Measurements from ENCODE around the gene WNT11. TPM values are rescaled to one million over a fixed set of nuclear protein-coding genes. Genes with fewer than 3 reads are reported as not detected.

WNT11 gene
- total RNA-seq, 3 donors from 2014 or later (not counting 1 experiment from before 2014, with no cell fraction given) = 0.47 to 1.3 (median 0.80) TPM

GRCh38 chr11:76185511-76185910 is 20.8 kb downstream of the WNT11 start:
- no peak for DNase-seq
- WGBS (ENCODE audit: insufficient coverage) = 89% methylated on average over 10 of the region's 10 CpGs
- Histone ChIP-seq H3K4me3 (ENCODE audit: low read length) (no peak overlapping the region), H3K27me3 (ENCODE audit: control insufficient read depth, insufficient read depth, low read length) (no peaks in the 10 kb centered on the region), H3K4me1 (ENCODE audit: control insufficient read depth, insufficient read depth, low read length) (peaks cover 5% of the 10 kb centered on the region), H3K27ac (ENCODE audit: low read length) (no peak overlapping the region), H3K36me3 (ENCODE audit: control insufficient read depth, insufficient read depth, low read length) (no peaks in the 10 kb centered on the region), H3K9me3 (ENCODE audit: control insufficient read depth, insufficient read depth, low read length) (no peaks in the 10 kb centered on the region)
- TF ChIP-seq CTCF (IDR thresholded peaks at IDR 0.05) = no peak
- H3K4me3 Mint-ChIP-seq = no peak overlapping the region
- H3K9me3 Mint-ChIP-seq = no peaks in the 10 kb centered on the region
- no peak overlapping the region for H3K27ac Mint-ChIP-seq
- intact Hi-C loops (cut with micrococcal nuclease) = no loop called here
- no peaks in the 10 kb centered on the region for H3K27me3 Mint-ChIP-seq (ENCODE audit: low read depth in 2 of 2)
- peaks cover 0 to 11% of the 10 kb centered on the region in 2 donors for H3K4me1 Mint-ChIP-seq
- H3K36me3 Mint-ChIP-seq = no peaks in the 10 kb centered on the region
- ATAC-seq = no peak

- no peaks in the 10 kb centered on the region for H3K27me3 ChIP-seq (ENCODE audit: control insufficient read depth, insufficient read depth, low read length)
- H3K27ac ChIP-seq (ENCODE audit: low read length) = no peak overlapping the region
- no peak overlapping the region for H3K27ac Mint-ChIP-seq
- H3K4me3 Mint-ChIP-seq = no peak overlapping the region
- peaks cover 5% of the 10 kb centered on the region for H3K4me1 ChIP-seq (ENCODE audit: control insufficient read depth, insufficient read depth, low read length)
- DNase-seq (no peak), ATAC-seq (no peak)
- no peaks in the 10 kb centered on the region for H3K36me3 ChIP-seq (ENCODE audit: control insufficient read depth, insufficient read depth, low read length)
- H3K4me3 ChIP-seq (ENCODE audit: low read length) = no peak overlapping the region
- H3K36me3 Mint-ChIP-seq = no peaks in the 10 kb centered on the region
- H3K9me3 Mint-ChIP-seq = no peaks in the 10 kb centered on the region
- TF ChIP-seq CTCF (IDR thresholded peaks at IDR 0.05) = no peak
- intact Hi-C loops (cut with micrococcal nuclease) = no loop called here
- no peaks in the 10 kb centered on the region for H3K9me3 ChIP-seq (ENCODE audit: control insufficient read depth, insufficient read depth, low read length)
- H3K4me1 Mint-ChIP-seq = peaks cover 0 to 11% of the 10 kb centered on the region in 2 donors
- 36% methylated on average over 6 of the region's 7 CpGs for WGBS (ENCODE audit: insufficient coverage)
- no peaks in the 10 kb centered on the region for H3K27me3 Mint-ChIP-seq (ENCODE audit: low read depth in 2 of 2)
Observed at GRCh38 chr11:76184551-76184993, 21.7 kb downstream of the WNT11 start.

- Histone ChIP-seq H3K4me1 (ENCODE audit: control insufficient read depth, insufficient read depth, low read length) (peaks cover 5% of the 10 kb centered on the region), H3K4me3 (ENCODE audit: low read length) (no peak overlapping the region), H3K27ac (ENCODE audit: low read length) (no peak overlapping the region), H3K27me3 (ENCODE audit: control insufficient read depth, insufficient read depth, low read length) (no peaks in the 10 kb centered on the region), H3K36me3 (ENCODE audit: control insufficient read depth, insufficient read depth, low read length) (no peaks in the 10 kb centered on the region), H3K9me3 (ENCODE audit: control insufficient read depth, insufficient read depth, low read length) (no peaks in the 10 kb centered on the region)
- ATAC-seq (no peak), DNase-seq (no peak)
- WGBS (ENCODE audit: insufficient coverage) = 95% methylated on average over 15 of the region's 15 CpGs
- intact Hi-C loops (cut with micrococcal nuclease) = no loop called here
- Mint-ChIP-seq H3K27me3 (ENCODE audit: low read depth in 2 of 2) (no peaks in the 10 kb centered on the region), H3K4me1 (peaks cover 0 to 11% of the 10 kb centered on the region in 2 donors), H3K4me3 (no peak overlapping the region), H3K9me3 (no peaks in the 10 kb centered on the region), H3K36me3 (no peaks in the 10 kb centered on the region), H3K27ac (no peak overlapping the region)
- no peak for TF ChIP-seq CTCF (IDR thresholded peaks at IDR 0.05)
Observed at GRCh38 chr11:76181371-76181770, 24.9 kb downstream of the WNT11 start.

GRCh38 chr11:76179147-76179546 is 27.2 kb downstream of the WNT11 start:
- H3K27ac ChIP-seq (ENCODE audit: low read length) = no peak overlapping the region
- intact Hi-C loops (cut with micrococcal nuclease) = no loop called here
- 89% methylated on average over 13 of the region's 13 CpGs for WGBS (ENCODE audit: insufficient coverage)
- H3K27ac Mint-ChIP-seq = no peak overlapping the region
- H3K36me3 Mint-ChIP-seq = no peaks in the 10 kb centered on the region
- H3K36me3 ChIP-seq (ENCODE audit: control insufficient read depth, insufficient read depth, low read length) = no peaks in the 10 kb centered on the region
- H3K4me1 Mint-ChIP-seq = peaks cover 0 to 7% of the 10 kb centered on the region in 2 donors
- TF ChIP-seq CTCF (IDR thresholded peaks at IDR 0.05) = no peak
- no peaks in the 10 kb centered on the region for H3K4me1 ChIP-seq (ENCODE audit: control insufficient read depth, insufficient read depth, low read length)
- no peak for DNase-seq
- no peaks in the 10 kb centered on the region for H3K9me3 ChIP-seq (ENCODE audit: control insufficient read depth, insufficient read depth, low read length)
- H3K27me3 Mint-ChIP-seq (ENCODE audit: low read depth in 2 of 2) = no peaks in the 10 kb centered on the region
- no peaks in the 10 kb centered on the region for H3K9me3 Mint-ChIP-seq
- H3K4me3 ChIP-seq (ENCODE audit: low read length) = no peak overlapping the region
- H3K4me3 Mint-ChIP-seq = no peak overlapping the region
- H3K27me3 ChIP-seq (ENCODE audit: control insufficient read depth, insufficient read depth, low read length) = no peaks in the 10 kb centered on the region
- no peak for ATAC-seq

Data from natural killer cell (primary cell).